Osteoblast (primary cell): Measurements from ENCODE around the gene NID2. TPM values are rescaled to one million over a fixed set of nuclear protein-coding genes. Genes with fewer than 3 reads are reported as not detected.
A peak's percentile ranks its signal among the peaks of the same experiment; 100 is the strongest.

Experiments used
- DNase-seq: peaks from one replicate; pipeline ENCODE4 v3.0.0; 2011; ENCODE audit warnings: low spot score, mixed read lengths; ENCODE audit not compliant: insufficient read length; ENCODE audit errors: missing footprints
- H2AFZ ChIP-seq: 2 replicates; pipeline ENCODE4 v1.6.0; 2011; ENCODE audit warnings: mild to moderate bottlenecking, low read length
- H3K27ac ChIP-seq: 2 replicates; pipeline ENCODE4 v1.5.1; 2011; ENCODE audit warnings: mild to moderate bottlenecking, low read depth, low read length, moderate library complexity
- H3K27me3 ChIP-seq: 2 replicates; pipeline ENCODE4 v1.6.0; 2012; ENCODE audit warnings: mild to moderate bottlenecking, control low read depth, inconsistent platforms, low read length, moderate library complexity; ENCODE audit not compliant: insufficient read depth
- H3K36me3 ChIP-seq: 2 replicates; pipeline ENCODE4 v1.5.1; 2011; ENCODE audit warnings: mild to moderate bottlenecking, low read length, control low read depth, moderate library complexity; ENCODE audit not compliant: insufficient read depth
- H3K4me1 ChIP-seq: 2 replicates; pipeline ENCODE4 v1.5.1; 2011; ENCODE audit warnings: mild to moderate bottlenecking, low read length, control low read depth, moderate library complexity; ENCODE audit not compliant: insufficient read depth
- H3K4me2 ChIP-seq: 2 replicates; pipeline ENCODE4 v1.6.0; 2011; ENCODE audit warnings: mild to moderate bottlenecking, low read length; ENCODE audit not compliant: insufficient read depth
- H3K4me3 ChIP-seq: fragments of 200-600 bp; sonication (generic); 3 replicates; pipeline ENCODE4 v1.5.1; 2012; ENCODE audit warnings: mild to moderate bottlenecking, low read length, inconsistent platforms; ENCODE audit not compliant: insufficient read depth
- H3K79me2 ChIP-seq: 2 replicates; pipeline ENCODE4 v1.6.0; 2012; ENCODE audit warnings: mild to moderate bottlenecking, low read length, control low read depth, inconsistent platforms; ENCODE audit not compliant: insufficient read depth
- H3K9me3 ChIP-seq: 2 replicates; pipeline ENCODE4 v1.5.1; 2011; ENCODE audit warnings: low read depth, low read length, control low read depth
- H4K20me1 ChIP-seq: 2 replicates; pipeline ENCODE4 v1.6.0; 2012; ENCODE audit warnings: mild to moderate bottlenecking, low read length, control low read depth; ENCODE audit not compliant: insufficient read depth
- CTCF ChIP-seq: IDR thresholded peaks from 2 replicates; pipeline ENCODE4 v1.5.1; 2011; ENCODE audit warnings: mild to moderate bottlenecking, low read depth, low read length, moderate library complexity; ENCODE audit errors: extremely low read depth
- total RNA-seq: library from RNA; depleted of rRNA; stranded (reverse); fragments of >200 nt; gene quantifications from 2 replicates; pipeline ENCODE4 v1.2.3, GENCODE V29; 2012

NID2 gene
- total RNA-seq, 1 donor = 141 TPM

DNA sequence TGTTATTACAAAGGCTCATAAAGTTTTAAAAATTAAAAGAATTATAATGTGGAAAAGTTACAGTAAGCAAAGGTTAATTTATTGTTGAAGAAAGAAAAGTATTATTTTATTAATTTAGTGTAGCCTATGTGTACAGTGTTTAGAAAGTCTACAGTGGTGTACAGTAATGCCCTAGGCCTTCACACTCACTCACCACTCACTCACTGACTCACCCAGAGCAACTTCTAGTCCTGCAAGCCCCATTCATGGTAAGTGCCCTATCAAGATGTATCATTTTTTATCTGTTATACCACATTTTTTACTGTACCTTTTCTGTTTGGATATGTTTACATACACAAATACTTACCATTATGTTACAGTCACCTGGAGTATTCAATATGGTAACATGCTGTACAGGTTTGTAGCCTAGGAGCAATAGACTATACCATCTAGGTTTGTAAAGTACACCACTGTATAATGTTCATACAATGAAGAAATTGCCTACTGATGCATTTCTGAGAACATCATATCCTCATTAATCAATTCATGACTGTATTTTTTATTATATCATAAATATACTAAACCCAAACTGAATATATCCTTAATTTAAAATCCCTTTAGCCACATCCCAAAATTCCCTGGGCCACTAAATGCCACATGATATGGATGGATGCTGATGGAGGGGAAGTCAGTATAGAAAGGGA lies 43.6 kb upstream of the NID2 start:
- no peaks in the 10 kb centered on the region for H3K27me3 ChIP-seq
- H3K79me2 ChIP-seq = no peaks in the 10 kb centered on the region
- H4K20me1 ChIP-seq = no peaks in the 10 kb centered on the region
- no peaks in the 10 kb centered on the region for H3K9me3 ChIP-seq
- H3K4me3 ChIP-seq = no peak overlapping the region
- H2AFZ ChIP-seq = no peak overlapping the region
- DNase-seq = no peak
- no peaks in the 10 kb centered on the region for H3K36me3 ChIP-seq
- H3K4me2 ChIP-seq = no peak overlapping the region
- H3K27ac ChIP-seq = peak overlapping the region; percentile 84
- no peak for TF ChIP-seq CTCF
- peaks cover 24% of the 10 kb centered on the region for H3K4me1 ChIP-seq

DNA sequence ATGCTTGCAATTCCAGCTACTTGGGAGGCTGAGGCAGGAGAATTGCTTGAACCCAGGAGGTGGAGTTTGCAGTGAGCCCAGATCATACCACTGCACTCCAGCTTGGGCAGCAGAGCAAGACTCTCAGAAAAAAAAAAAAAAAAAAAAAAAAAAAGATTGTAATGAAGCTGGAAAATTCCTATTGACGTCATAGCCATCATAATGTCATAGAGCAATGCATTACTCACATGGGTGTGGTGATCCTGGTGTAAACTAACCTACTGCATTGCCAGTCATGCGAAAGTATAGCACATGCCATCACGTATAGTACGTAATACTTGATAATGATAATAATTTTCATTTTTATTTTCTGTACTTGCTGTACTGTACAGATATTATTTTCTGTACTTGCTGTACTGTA lies 42.7 kb upstream of the NID2 start:
- no peak for DNase-seq
- Histone ChIP-seq H3K79me2 (no peaks in the 10 kb centered on the region), H4K20me1 (no peaks in the 10 kb centered on the region)

GRCh38 chr14:52110441-52111086 lies 41.7 kb upstream of the NID2 start:
- H3K79me2 ChIP-seq = no peaks in the 10 kb centered on the region
- no peaks in the 10 kb centered on the region for H4K20me1 ChIP-seq
- no peaks in the 10 kb centered on the region for H3K27me3 ChIP-seq
- no peak overlapping the region for H3K4me3 ChIP-seq
- peaks cover 22% of the 10 kb centered on the region for H3K4me1 ChIP-seq
- H3K36me3 ChIP-seq = no peaks in the 10 kb centered on the region
- H3K4me2 ChIP-seq = peak overlapping the region; percentile 19
- peak overlapping the region; percentile 49 for H2AFZ ChIP-seq
- no peak for TF ChIP-seq CTCF
- H3K27ac ChIP-seq = peak overlapping the region; percentile 84
- H3K9me3 ChIP-seq = no peaks in the 10 kb centered on the region
- no peak for DNase-seq

More for the DNA sequence above, 42.7 kb upstream of the NID2 start:
- Histone ChIP-seq H3K4me2 (no peak overlapping the region), H3K27ac (peak overlapping the region; percentile 84), H3K4me1 (peaks cover 22% of the 10 kb centered on the region), H3K9me3 (no peaks in the 10 kb centered on the region), H3K27me3 (no peaks in the 10 kb centered on the region), H3K4me3 (no peak overlapping the region), H3K36me3 (no peaks in the 10 kb centered on the region), H2AFZ (no peak overlapping the region)
- TF ChIP-seq CTCF = no peak

GRCh38 chr14:52108823-52109222 lies 40.0 kb upstream of the NID2 start:
- Histone ChIP-seq H3K79me2 (no peaks in the 10 kb centered on the region), H3K27ac (no peak overlapping the region), H3K4me1 (peaks cover 22% of the 10 kb centered on the region), H2AFZ (peak overlapping the region; percentile 33), H4K20me1 (no peaks in the 10 kb centered on the region), H3K4me2 (no peak overlapping the region), H3K9me3 (no peaks in the 10 kb centered on the region), H3K27me3 (no peaks in the 10 kb centered on the region), H3K36me3 (no peaks in the 10 kb centered on the region), H3K4me3 (no peak overlapping the region)
- no peak for TF ChIP-seq CTCF
- DNase-seq = no peak
